Karpas-422 (cell line): ENCODE data around the gene MUC5B. TPM values are rescaled to one million over a fixed set of nuclear protein-coding genes. Genes with fewer than 3 reads are reported as not detected.

Source experiments
- DNase-seq: peaks from one replicate; pipeline ENCODE4 v3.0.0-alpha.2; 2015
- H2AFZ ChIP-seq: fragments of 200-600 bp; sonication (generic); 2 replicates; pipeline ENCODE4 v1.6.1; 2014; ENCODE audit warnings: antibody characterized with exemption, low read length, mixed read lengths
- H3K27ac ChIP-seq: fragments of 200-600 bp; sonication (generic); 2 replicates; pipeline ENCODE4 v1.5.1; 2014; ENCODE audit warnings: mild to moderate bottlenecking, low read length, moderate library complexity
- H3K27me3 ChIP-seq: fragments of 200-600 bp; sonication (generic); 2 replicates; pipeline ENCODE4 v1.6.1; 2014; ENCODE audit warnings: low read length, mixed read lengths
- H3K36me3 ChIP-seq: fragments of 200-600 bp; sonication (generic); 2 replicates; pipeline ENCODE4 v1.6.1; 2014; ENCODE audit warnings: low read length, mixed read lengths; ENCODE audit not compliant: insufficient read depth
- H3K4me1 ChIP-seq: fragments of 200-600 bp; sonication (generic); 2 replicates; pipeline ENCODE4 v1.6.1; 2014; ENCODE audit warnings: mild to moderate bottlenecking, low read length, mixed read lengths
- H3K4me2 ChIP-seq: fragments of 200-600 bp; sonication (generic); 2 replicates; pipeline ENCODE4 v1.6.1; 2014; ENCODE audit warnings: low read length, low read depth, mild to moderate bottlenecking; ENCODE audit not compliant: poor library complexity, severe bottlenecking
- H3K4me3 ChIP-seq: fragments of 200-600 bp; sonication (generic); 2 replicates; pipeline ENCODE4 v1.5.1; 2014; ENCODE audit warnings: mild to moderate bottlenecking, antibody characterized with exemption, low read length, mixed read lengths
- H3K79me2 ChIP-seq: fragments of 200-600 bp; sonication (generic); 2 replicates; pipeline ENCODE4 v1.6.1; 2014; ENCODE audit warnings: mild to moderate bottlenecking, low read length, mixed read lengths
- H3K9ac ChIP-seq: fragments of 200-600 bp; sonication (generic); 2 replicates; pipeline ENCODE4 v1.6.0; 2014; ENCODE audit warnings: low read length
- H3K9me2 ChIP-seq: fragments of 200-600 bp; sonication (generic), shearing (Covaris generic); replicated peaks from 2 replicates; pipeline ENCODE4 v1.6.0; 2014; ENCODE audit warnings: mild to moderate bottlenecking, low read length, moderate library complexity; ENCODE audit not compliant: insufficient read depth
- H3K9me3 ChIP-seq: fragments of 300-700, 200-600 bp; sonication (generic); 2 replicates; pipeline ENCODE4 v1.6.1; 2014; ENCODE audit warnings: low read length, mixed read lengths
- H4K20me1 ChIP-seq: fragments of 200-600 bp; sonication (generic); 2 replicates; pipeline ENCODE4 v1.6.1; 2014; ENCODE audit warnings: mild to moderate bottlenecking, antibody characterized with exemption, low read length, low read depth; ENCODE audit not compliant: insufficient read depth
- total RNA-seq: library from RNA; depleted of rRNA; stranded (reverse); fragments of >200 nt; shearing (Covaris generic); gene quantifications from 2 replicates; pipeline ENCODE4 v1.2.3, GENCODE V29; 2014; ENCODE audit warnings: low replicate concordance

The MUC5B gene
- total RNA-seq, 1 experiment from 2014 or later: 0.04 TPM

- Histone ChIP-seq H3K4me3 (no peak overlapping the region), H4K20me1 (no peaks in the 10 kb centered on the region), H3K9me2 (no peaks in the 10 kb centered on the region), H3K27ac (no peak overlapping the region), H3K36me3 (no peaks in the 10 kb centered on the region), H3K79me2 (no peaks in the 10 kb centered on the region), H3K9me3 (no peaks in the 10 kb centered on the region), H3K4me1 (no peaks in the 10 kb centered on the region), H3K4me2 (no peak overlapping the region), H2AFZ (no peak overlapping the region), H3K9ac (no peak overlapping the region), H3K27me3 (no peaks in the 10 kb centered on the region)
- no peak for DNase-seq
Observed at GRCh38 chr11:1194977-1195681, 27.7 kb upstream of the MUC5B start.

DNA sequence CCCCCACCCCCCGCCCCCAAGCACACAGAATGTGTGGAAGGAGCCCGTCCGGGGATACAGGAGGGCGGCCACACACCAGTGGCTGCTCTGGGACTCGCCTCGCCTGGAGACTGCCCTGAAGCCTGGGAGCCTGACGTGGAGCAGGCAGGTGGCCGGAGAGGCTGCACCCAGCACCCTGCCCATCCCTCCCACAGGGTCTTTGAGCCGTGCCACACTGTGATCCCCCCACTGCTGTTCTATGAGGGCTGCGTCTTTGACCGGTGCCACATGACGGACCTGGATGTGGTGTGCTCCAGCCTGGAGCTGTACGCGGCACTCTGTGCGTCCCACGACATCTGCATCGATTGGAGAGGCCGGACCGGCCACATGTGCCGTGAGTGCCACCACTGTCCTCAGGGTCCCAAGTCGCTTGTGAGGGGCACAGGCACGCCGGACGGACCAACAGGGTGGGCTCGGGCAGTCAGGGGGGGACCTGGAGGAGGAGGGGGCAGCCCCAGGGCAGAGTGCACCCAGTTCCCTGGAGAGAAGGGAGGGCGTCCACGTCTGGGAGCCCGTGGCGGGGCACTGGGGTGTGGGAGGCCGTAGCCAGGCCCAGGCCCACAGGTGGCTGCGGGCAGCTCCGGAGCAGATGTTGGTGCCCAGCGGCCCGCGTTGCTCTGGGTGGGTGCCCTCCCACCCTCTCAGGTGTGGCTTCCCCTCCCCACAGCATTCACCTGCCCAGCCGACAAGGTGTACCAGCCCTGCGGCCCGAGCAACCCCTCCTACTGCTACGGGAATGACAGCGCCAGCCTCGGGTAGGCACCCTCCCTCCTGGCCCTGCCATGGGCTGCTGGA lies 27.0 kb upstream of the MUC5B start:
- Histone ChIP-seq H3K36me3 (no peaks in the 10 kb centered on the region), H3K27me3 (no peaks in the 10 kb centered on the region), H3K9me2 (no peaks in the 10 kb centered on the region), H3K4me3 (no peak overlapping the region), H3K4me2 (no peak overlapping the region), H4K20me1 (no peaks in the 10 kb centered on the region), H3K4me1 (no peaks in the 10 kb centered on the region), H3K27ac (no peak overlapping the region), H3K79me2 (no peaks in the 10 kb centered on the region), H3K9ac (no peak overlapping the region), H2AFZ (no peak overlapping the region), H3K9me3 (no peaks in the 10 kb centered on the region)
- DNase-seq: no peak

DNA sequence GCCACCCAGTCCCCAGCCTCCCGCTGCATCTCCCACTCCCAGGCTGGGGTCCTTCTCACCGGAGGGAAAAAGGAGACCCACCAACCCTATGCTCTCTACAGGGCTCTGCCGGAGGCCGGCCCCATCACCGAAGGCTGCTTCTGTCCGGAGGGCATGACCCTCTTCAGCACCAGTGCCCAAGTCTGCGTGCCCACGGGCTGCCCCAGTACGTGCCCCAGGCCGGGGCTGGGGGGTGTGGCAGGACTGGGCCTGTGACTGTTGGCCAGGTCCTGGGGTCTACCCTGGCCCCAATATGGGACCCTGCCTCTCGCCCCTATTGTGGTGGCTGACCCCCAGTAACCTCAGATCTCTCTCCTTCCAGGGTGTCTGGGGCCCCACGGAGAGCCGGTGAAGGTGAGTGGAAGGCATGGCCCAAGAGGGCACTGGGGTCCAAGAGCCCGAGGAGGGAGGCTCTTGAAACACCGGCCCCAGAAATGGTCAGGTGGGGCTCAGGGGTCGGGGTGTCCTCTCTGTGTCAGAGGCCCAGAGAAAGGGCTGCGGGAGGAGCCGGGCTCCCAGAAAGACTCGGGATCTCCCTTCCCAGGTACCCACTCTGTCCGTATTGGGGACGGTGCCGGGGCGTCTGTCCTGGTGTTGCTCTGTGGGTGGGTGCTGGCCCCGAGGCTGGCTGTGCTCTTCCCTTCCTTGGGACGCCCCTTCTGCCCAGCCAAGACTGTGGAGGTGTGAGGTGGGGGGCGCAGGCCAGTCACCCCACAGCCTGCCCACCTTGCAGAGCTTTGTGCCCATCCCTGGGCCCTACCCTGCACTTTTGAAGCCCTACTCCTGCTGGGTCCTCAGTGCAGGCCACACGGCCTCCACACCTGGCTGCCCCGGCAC lies 26.1 kb upstream of the MUC5B start:
- Histone ChIP-seq H2AFZ (no peak overlapping the region), H3K27me3 (no peaks in the 10 kb centered on the region), H3K4me3 (no peak overlapping the region), H3K36me3 (no peaks in the 10 kb centered on the region), H3K9ac (no peak overlapping the region), H3K9me2 (no peaks in the 10 kb centered on the region), H4K20me1 (no peaks in the 10 kb centered on the region), H3K9me3 (no peaks in the 10 kb centered on the region), H3K4me2 (no peak overlapping the region), H3K4me1 (no peaks in the 10 kb centered on the region), H3K27ac (no peak overlapping the region), H3K79me2 (no peaks in the 10 kb centered on the region)
- DNase-seq: no peak

DNA sequence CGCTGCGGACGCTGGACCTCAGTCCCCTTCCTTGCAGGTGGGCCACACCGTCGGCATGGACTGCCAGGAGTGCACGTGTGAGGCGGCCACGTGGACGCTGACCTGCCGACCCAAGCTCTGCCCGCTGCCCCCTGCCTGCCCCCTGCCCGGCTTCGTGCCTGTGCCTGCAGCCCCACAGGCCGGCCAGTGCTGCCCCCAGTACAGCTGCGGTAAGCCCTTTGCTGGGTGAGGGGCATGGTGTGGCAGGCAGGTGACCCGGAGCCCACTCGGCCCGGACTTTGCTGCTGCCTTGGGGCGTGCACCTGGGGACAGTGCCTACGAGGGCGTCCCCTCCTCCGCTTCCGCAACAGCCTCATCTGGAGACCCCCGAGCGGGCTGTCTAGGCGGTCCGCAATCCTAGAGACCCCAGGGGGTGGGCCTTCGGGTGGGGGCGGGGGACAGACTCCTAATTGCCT lies 25.4 kb upstream of the MUC5B start:
- no peaks in the 10 kb centered on the region for H3K27me3 ChIP-seq
- no peaks in the 10 kb centered on the region for H3K4me1 ChIP-seq

GRCh38 chr11:1197886-1198560 lies 24.8 kb upstream of the MUC5B start:
- Histone ChIP-seq H4K20me1 (no peaks in the 10 kb centered on the region), H3K9me3 (no peaks in the 10 kb centered on the region), H3K4me3 (no peak overlapping the region), H3K4me2 (no peak overlapping the region), H3K9ac (no peak overlapping the region), H3K27ac (no peak overlapping the region), H3K27me3 (no peaks in the 10 kb centered on the region), H3K36me3 (no peaks in the 10 kb centered on the region), H3K79me2 (no peaks in the 10 kb centered on the region), H2AFZ (no peak overlapping the region), H3K9me2 (no peaks in the 10 kb centered on the region), H3K4me1 (no peaks in the 10 kb centered on the region)
- no peak for DNase-seq

More for the DNA sequence above, 25.4 kb upstream of the MUC5B start:
- no peak for DNase-seq
- Histone ChIP-seq H3K27ac (no peak overlapping the region), H3K9me2 (no peaks in the 10 kb centered on the region), H3K79me2 (no peaks in the 10 kb centered on the region), H3K4me2 (no peak overlapping the region), H3K4me3 (no peak overlapping the region), H3K9me3 (no peaks in the 10 kb centered on the region), H4K20me1 (no peaks in the 10 kb centered on the region), H3K9ac (no peak overlapping the region), H3K36me3 (no peaks in the 10 kb centered on the region), H2AFZ (no peak overlapping the region)

- Histone ChIP-seq H3K27ac (no peak overlapping the region), H3K27me3 (no peaks in the 10 kb centered on the region), H3K9me2 (no peaks in the 10 kb centered on the region), H3K4me1 (no peaks in the 10 kb centered on the region), H2AFZ (no peak overlapping the region), H3K36me3 (no peaks in the 10 kb centered on the region), H4K20me1 (0 out of 2 replicates have a peak, but pooled peaks cover 4% of the 10 kb centered on the region), H3K9me3 (no peaks in the 10 kb centered on the region), H3K4me2 (no peak overlapping the region), H3K4me3 (no peak overlapping the region), H3K79me2 (no peaks in the 10 kb centered on the region), H3K9ac (no peak overlapping the region)
- peak; percentile 44 for DNase-seq
Observed at GRCh38 chr11:1198561-1199240, 24.2 kb upstream of the MUC5B start.

DNA sequence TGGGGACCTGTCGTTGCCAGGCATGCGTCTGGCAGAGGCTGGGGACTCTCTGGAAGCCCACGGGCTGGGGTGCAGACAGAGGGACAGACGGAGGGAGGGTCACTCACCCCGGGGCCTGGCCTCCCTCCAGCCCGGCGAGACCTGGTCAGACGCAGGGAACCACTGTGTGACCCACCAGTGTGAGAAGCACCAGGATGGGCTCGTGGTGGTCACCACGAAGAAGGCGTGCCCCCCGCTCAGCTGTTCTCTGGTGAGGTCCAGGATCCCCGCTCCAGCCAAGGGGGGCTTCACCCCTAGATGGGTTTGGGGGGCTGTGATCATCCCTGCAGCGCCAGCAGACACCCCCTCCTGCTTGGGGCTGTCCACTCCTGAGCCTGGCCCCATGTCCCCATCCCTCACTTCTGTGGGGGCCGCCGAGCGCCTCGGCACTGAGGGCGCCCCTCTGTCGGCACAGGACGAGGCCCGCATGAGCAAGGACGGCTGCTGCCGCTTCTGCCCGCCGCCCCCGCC lies 23.6 kb upstream of the MUC5B start:
- no peaks in the 10 kb centered on the region for H3K9me3 ChIP-seq
- H3K79me2 ChIP-seq: no peaks in the 10 kb centered on the region
- H3K4me2 ChIP-seq: no peak overlapping the region
- DNase-seq: no peak
- H3K4me1 ChIP-seq: no peaks in the 10 kb centered on the region
- H3K36me3 ChIP-seq: no peaks in the 10 kb centered on the region
- H2AFZ ChIP-seq: no peak overlapping the region
- no peaks in the 10 kb centered on the region for H3K9me2 ChIP-seq
- H3K27me3 ChIP-seq: no peaks in the 10 kb centered on the region
- H3K4me3 ChIP-seq: no peak overlapping the region
- 0 out of 2 replicates have a peak, but pooled peaks cover 4% of the 10 kb centered on the region for H4K20me1 ChIP-seq
- H3K9ac ChIP-seq: no peak overlapping the region
- no peak overlapping the region for H3K27ac ChIP-seq
